Stimulated activated effector memory CD8-positive, alpha-beta T cell treated with anti-CD3 and anti-CD28 coated beads, Interleukin-12 subunit alpha, Interleukin-12 subunit beta, amount 100 ng/mL, for 72 hours (primary cell): ENCODE results near the gene ZER1.

Source experiments
- ATAC-seq: fragments of 150-1000 bp; cut with Tn5 transposase; 2 replicates; pipeline ENCODE4 v1.10.0; 2021
- DNase-seq, 2 donors: peaks; one replicate each; pipeline ENCODE4 v3.0.0; 2021 to 2022; ENCODE audit warnings: low spot score in 2 of 2
- H3K27ac Mint-ChIP-seq: one replicate; pipeline ENCODE4 v1.8.0; 2022; ENCODE audit warnings: mild to moderate bottlenecking, mixed read lengths
- H3K36me3 Mint-ChIP-seq: one replicate; pipeline ENCODE4 v1.8.0; 2022; ENCODE audit warnings: mild to moderate bottlenecking, mixed read lengths
- H3K4me1 Mint-ChIP-seq: one replicate; pipeline ENCODE4 v1.8.0; 2022; ENCODE audit warnings: mixed read lengths
- H3K4me3 Mint-ChIP-seq: one replicate; pipeline ENCODE4 v1.8.0; 2022; ENCODE audit warnings: mild to moderate bottlenecking, mixed read lengths
- H3K9me3 Mint-ChIP-seq: one replicate; pipeline ENCODE4 v1.8.0; 2022; ENCODE audit warnings: mixed read lengths

The ZER1 gene

GRCh38 chr9:128731691-128732090 is 40.0 kb downstream of the ZER1 start:
- no peaks in the 10 kb centered on the region for H3K9me3 Mint-ChIP-seq

GRCh38 chr9:128731093-128731492 is 40.6 kb downstream of the ZER1 start:
- H3K36me3 Mint-ChIP-seq: peaks cover 36% of the 10 kb centered on the region
- H3K9me3 Mint-ChIP-seq: no peaks in the 10 kb centered on the region
- H3K4me1 Mint-ChIP-seq: peaks cover 8% of the 10 kb centered on the region
- no peak overlapping the region for H3K4me3 Mint-ChIP-seq
- ATAC-seq: no peak
- no peak for DNase-seq
- H3K27ac Mint-ChIP-seq: no peak overlapping the region

More at GRCh38 chr9:128731691-128732090, 40.0 kb downstream of the ZER1 start:
- ATAC-seq: no peak
- Mint-ChIP-seq H3K27ac (no peak overlapping the region), H3K36me3 (peaks cover 36% of the 10 kb centered on the region), H3K4me1 (peaks cover 7% of the 10 kb centered on the region), H3K4me3 (no peak overlapping the region)
- DNase-seq: no peak

- Mint-ChIP-seq H3K9me3 (no peaks in the 10 kb centered on the region), H3K36me3 (peaks cover 29% of the 10 kb centered on the region), H3K27ac (peak overlapping the region; percentile 37), H3K4me1 (peaks cover 10% of the 10 kb centered on the region), H3K4me3 (no peak overlapping the region)
- DNase-seq: no peak
- no peak for ATAC-seq
Measured at GRCh38 chr9:128729766-128730517, 41.8 kb downstream of the ZER1 start.

GRCh38 chr9:128729302-128729701 is 42.4 kb downstream of the ZER1 start:
- Mint-ChIP-seq H3K4me3 (no peak overlapping the region), H3K36me3 (peaks cover 29% of the 10 kb centered on the region), H3K9me3 (no peaks in the 10 kb centered on the region), H3K27ac (peak overlapping the region; percentile 37), H3K4me1 (peaks cover 16% of the 10 kb centered on the region)
- ATAC-seq: no peak
- DNase-seq: no peak

- Mint-ChIP-seq H3K36me3 (peaks cover 33% of the 10 kb centered on the region), H3K4me3 (no peak overlapping the region), H3K27ac (peak overlapping the region; percentile 43), H3K9me3 (no peaks in the 10 kb centered on the region), H3K4me1 (peaks cover 21% of the 10 kb centered on the region)
- DNase-seq (no peak), ATAC-seq (no peak)
Measured at GRCh38 chr9:128728298-128728697, 43.4 kb downstream of the ZER1 start.

- Mint-ChIP-seq H3K27ac (peak overlapping the region; percentile 43), H3K9me3 (no peaks in the 10 kb centered on the region), H3K36me3 (peaks cover 29% of the 10 kb centered on the region), H3K4me3 (no peak overlapping the region), H3K4me1 (peaks cover 27% of the 10 kb centered on the region)
- no peak for ATAC-seq
- DNase-seq: no peak
Measured at GRCh38 chr9:128727640-128728248, 44.0 kb downstream of the ZER1 start.

- H3K36me3 Mint-ChIP-seq: peaks cover 34% of the 10 kb centered on the region
- H3K9me3 Mint-ChIP-seq: no peaks in the 10 kb centered on the region
- H3K4me3 Mint-ChIP-seq: peak overlapping the region; percentile 91
- H3K27ac Mint-ChIP-seq: peak overlapping the region; percentile 89
- ATAC-seq (peak; percentile 22), DNase-seq (peak; percentile 22 to 77)
- peaks cover 38% of the 10 kb centered on the region for H3K4me1 Mint-ChIP-seq
Measured at GRCh38 chr9:128724744-128725211, 46.9 kb downstream of the ZER1 start.

GRCh38 chr9:128723866-128724743 is 47.6 kb downstream of the ZER1 start, which contains the start of gene ZDHHC12:
ZDHHC12 (minus strand) TSS chr9:128724127; CDS start chr9:128724093, 34 bp downstream.
- Mint-ChIP-seq H3K36me3 (peaks cover 39% of the 10 kb centered on the region), H3K27ac (peak within 1 kb of the TSS; percentile 89), H3K4me1 (peaks cover 38% of the 10 kb centered on the region), H3K4me3 (peak within 1 kb of the TSS; percentile 91), H3K9me3 (no peaks in the 10 kb centered on the region)
- ATAC-seq: peak; percentile 97
- DNase-seq: peak; percentile 95 to 98

GRCh38 chr9:128723352-128723865 is 48.3 kb downstream of the ZER1 start:
- ATAC-seq (no peak), DNase-seq (no peak)
- Mint-ChIP-seq H3K4me3 (peak overlapping the region; percentile 91), H3K36me3 (peaks cover 39% of the 10 kb centered on the region), H3K27ac (peak overlapping the region; percentile 89), H3K4me1 (peaks cover 38% of the 10 kb centered on the region), H3K9me3 (no peaks in the 10 kb centered on the region)

GRCh38 chr9:128722380-128723351 is 49.1 kb downstream of the ZER1 start:
- Mint-ChIP-seq H3K27ac (peak overlapping the region; percentile 89), H3K4me1 (peaks cover 38% of the 10 kb centered on the region)
- ATAC-seq: no peak

GRCh38 chr9:128721487-128722010 is 50.2 kb downstream of the ZER1 start:
- H3K4me1 Mint-ChIP-seq: peaks cover 38% of the 10 kb centered on the region
- peaks cover 39% of the 10 kb centered on the region for H3K36me3 Mint-ChIP-seq
- peak overlapping the region; percentile 89 for H3K27ac Mint-ChIP-seq
- peak overlapping the region; percentile 91 for H3K4me3 Mint-ChIP-seq
- ATAC-seq (no peak), DNase-seq (no peak)
- no peaks in the 10 kb centered on the region for H3K9me3 Mint-ChIP-seq

More at GRCh38 chr9:128722380-128723351, 49.1 kb downstream of the ZER1 start:
- DNase-seq: no peak
- Mint-ChIP-seq H3K36me3 (peaks cover 39% of the 10 kb centered on the region), H3K9me3 (no peaks in the 10 kb centered on the region), H3K4me3 (peak overlapping the region; percentile 91)

GRCh38 chr9:128720841-128721486 is 50.8 kb downstream of the ZER1 start:
- Mint-ChIP-seq H3K4me3 (no peak overlapping the region), H3K9me3 (no peaks in the 10 kb centered on the region)

GRCh38 chr9:128719919-128720605 is 51.7 kb downstream of the ZER1 start:
- peak overlapping the region; percentile 17 for H3K27ac Mint-ChIP-seq
- DNase-seq (no peak), ATAC-seq (no peak)
- H3K36me3 Mint-ChIP-seq: peaks cover 39% of the 10 kb centered on the region
- peaks cover 30% of the 10 kb centered on the region for H3K4me1 Mint-ChIP-seq
- no peaks in the 10 kb centered on the region for H3K9me3 Mint-ChIP-seq
- H3K4me3 Mint-ChIP-seq: no peak overlapping the region

More at GRCh38 chr9:128720841-128721486, 50.8 kb downstream of the ZER1 start:
- DNase-seq: no peak
- ATAC-seq: no peak
- H3K4me1 Mint-ChIP-seq: peaks cover 37% of the 10 kb centered on the region
- peak overlapping the region; percentile 89 for H3K27ac Mint-ChIP-seq
- peaks cover 39% of the 10 kb centered on the region for H3K36me3 Mint-ChIP-seq
